ENCODE measurements around the gene CMTM4. TPM values are rescaled to one million over a fixed set of nuclear protein-coding genes. Genes with fewer than 3 reads are reported as not detected.

Gene CMTM4
- total RNA-seq, 1 experiment from 2014 or later, result 77.8 TPM

DNA sequence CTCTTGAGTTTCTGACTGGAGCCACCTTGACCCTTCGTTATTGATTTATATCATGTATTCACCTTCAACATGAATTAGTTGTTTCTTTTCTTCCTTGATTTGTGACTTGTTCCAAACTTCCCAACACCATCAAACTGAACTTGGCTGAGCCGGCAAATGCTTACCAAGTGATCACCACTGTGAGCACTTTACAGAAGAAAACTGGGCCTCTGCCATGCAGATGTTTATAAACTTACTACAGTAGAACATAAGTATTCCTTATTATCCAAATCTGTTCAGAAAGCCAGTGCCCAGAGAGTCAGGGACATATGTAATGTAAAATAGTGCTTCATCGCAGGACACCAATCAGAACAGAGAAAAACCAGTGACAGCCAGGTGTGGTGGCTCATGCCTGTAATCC, 19.9 kb downstream of the CMTM4 start:
- no peaks in the 10 kb centered on the region for H3K27me3 ChIP-seq (ENCODE audit: insufficient read depth, low read length)
- BruUV-seq (replicated peaks), result no TSS peak
- no peak overlapping the region for H2AFZ ChIP-seq (ENCODE audit: low read depth, low read length, poor library complexity, severe bottlenecking)
- H3K9me2 ChIP-seq (ENCODE audit: insufficient read depth), result no peaks in the 10 kb centered on the region
- no peak overlapping the region for H3K4me3 ChIP-seq (replicated peaks in 1 of 2; ENCODE audit: low read depth in 1 of 2, low read length in 2 of 2)
- no peak overlapping the region for H3K4me2 ChIP-seq (ENCODE audit: low read length)
- peaks cover 0 to 3% of the 10 kb centered on the region in 2 experiments; a peak in 3 of 4 replicates for H3K4me1 ChIP-seq (ENCODE audit: control insufficient read depth in 1 of 2, insufficient read depth in 2 of 2, low read length in 2 of 2)
- DNase-seq (ENCODE audit: low read depth, low spot score) (no peak), ATAC-seq (no peak)
- 0 out of 2 replicates have a peak, but pooled peaks cover 3% of the 10 kb centered on the region for H4K20me1 ChIP-seq (ENCODE audit: insufficient read depth)
- H3K79me2 ChIP-seq (ENCODE audit: insufficient read depth, low read length), result peaks cover 38% of the 10 kb centered on the region
- CTCF ChIA-PET, result no interaction called here
- TF ChIP-seq FOSL1 (IDR thresholded peaks at IDR 0.05; ENCODE audit: low read depth) (no peak), SRF (IDR thresholded peaks at IDR 0.05; ENCODE audit: low read depth) (no peak), ZBTB33 (IDR thresholded peaks at IDR 0.05; ENCODE audit: extremely low read depth, insufficient replicate concordance, low read length) (no peak), MAX (IDR thresholded peaks at IDR 0.05) (no peak), SIN3A (IDR thresholded peaks at IDR 0.05; ENCODE audit: low read depth) (no peak), EGR1 (IDR thresholded peaks at IDR 0.05; ENCODE audit: low read depth) (no peak), CTCF (IDR thresholded peaks at IDR 0.05 in 2 of 3, conservative IDR thresholded peaks at IDR 0.05 in 1 of 3; ENCODE audit: borderline replicate concordance in 1 of 3, insufficient read depth in 1 of 3, low read depth in 2 of 3, low read length in 2 of 3) (no peak), CEBPB (IDR thresholded peaks at IDR 0.05; ENCODE audit: low read depth) (no peak), YY1 (IDR thresholded peaks at IDR 0.05; ENCODE audit: extremely low read depth, insufficient replicate concordance, low read depth, low read length) (no peak), TCF7L2 (IDR thresholded peaks at IDR 0.05; ENCODE audit: borderline replicate concordance, extremely low read depth, insufficient read depth, insufficient read length) (no peak), REST (IDR thresholded peaks at IDR 0.05; ENCODE audit: low read depth) (no peak), ZFX (IDR thresholded peaks at IDR 0.05) (no peak), EZH2 (IDR thresholded peaks at IDR 0.05) (no peak), ELF1 (IDR thresholded peaks at IDR 0.05; ENCODE audit: borderline replicate concordance, low read depth) (no peak), SP1 (IDR thresholded peaks at IDR 0.05; ENCODE audit: low read depth) (no peak)
- RAD21 ChIA-PET (ENCODE audit: low non-redundant PET in 1 of 2, low total read pairs in 2 of 2, uncharacterized antibody in 2 of 2, unreplicated experiment in 2 of 2), result no interaction called here
- no peak overlapping the region for H3K27ac ChIP-seq (ENCODE audit: low read depth, low read length)
- POLR2A ChIA-PET, result no interaction called here
- intact Hi-C loops (cut with micrococcal nuclease), result no loop called here
- H3K9ac ChIP-seq (ENCODE audit: low read length), result no peak overlapping the region
- H3K36me3 ChIP-seq (ENCODE audit: control insufficient read depth in 1 of 2, insufficient read depth in 2 of 2, low read length in 2 of 2), result no peaks in the 10 kb centered on the region
- no peaks in the 10 kb centered on the region for H3K9me3 ChIP-seq (ENCODE audit: control insufficient read depth in 1 of 2, insufficient read depth in 1 of 2, low read depth in 1 of 2, low read length in 2 of 2)

Data from HCT116 (cell line).